ENCODE data around the gene EIF2S1. TPM values are rescaled to one million over a fixed set of nuclear protein-coding genes. Genes with fewer than 3 reads are reported as not detected.

Gene EIF2S1
- total and polyA plus RNA-seq, 4 donors = 22.5 to 109 (median 58.5) TPM

DNA sequence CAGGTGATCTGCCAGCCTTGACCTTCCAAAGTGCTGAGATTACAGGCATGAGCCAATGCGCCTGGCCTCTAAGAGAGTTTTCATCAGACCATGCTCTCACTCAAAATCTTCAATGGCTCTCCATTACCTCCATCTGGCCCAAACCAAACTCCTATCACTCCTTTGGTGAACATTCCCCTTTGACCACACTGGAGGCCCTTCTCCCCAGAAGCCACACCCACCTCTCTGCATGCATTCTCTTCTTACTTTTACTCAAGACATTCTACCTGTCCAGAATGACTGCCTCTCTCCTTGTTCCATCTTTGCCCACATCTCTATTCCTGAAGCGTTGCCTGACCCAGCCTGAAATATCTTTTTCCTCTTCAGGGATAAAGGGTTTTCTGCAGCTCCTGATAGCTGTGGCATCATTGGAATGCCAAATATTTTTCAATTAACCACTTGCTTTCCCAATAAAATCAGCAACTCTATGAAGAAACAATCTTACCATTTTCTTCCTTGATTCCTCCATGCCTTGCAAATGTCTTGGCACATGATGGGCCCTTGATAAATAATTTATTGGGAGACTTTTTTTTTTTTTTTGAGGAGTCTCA is 36.3 kb downstream of the EIF2S1 start:
- no peak for TF ChIP-seq CTCF (IDR thresholded peaks at IDR 0.05; ENCODE audit: control extremely low read depth, extremely low read depth)

DNA sequence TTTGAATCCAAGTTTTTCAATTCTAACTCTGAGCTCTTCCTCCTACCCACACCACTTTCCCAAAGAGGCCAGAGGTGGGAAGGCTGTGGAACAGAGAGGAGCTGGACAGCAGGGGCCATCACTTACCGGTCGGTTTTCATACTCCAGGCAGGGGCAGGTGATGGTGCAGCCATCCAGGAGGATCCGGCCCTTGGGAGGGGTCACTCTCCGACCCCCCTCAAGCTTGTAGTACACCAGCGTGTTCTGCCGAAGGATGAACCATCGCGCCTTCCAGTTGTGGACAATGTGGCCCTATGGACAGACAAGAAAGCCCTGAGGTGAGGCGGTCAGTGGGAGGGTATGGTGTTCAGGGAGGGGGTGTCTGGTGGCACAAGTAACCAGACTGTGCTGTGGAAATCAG is 37.4 kb downstream of the EIF2S1 start:
- Histone ChIP-seq H3K9me3 (ENCODE audit: control insufficient read depth in 4 of 4, insufficient read depth in 3 of 4, low read length in 3 of 4) (no peaks in the 10 kb centered on the region), H3K36me3 (ENCODE audit: control insufficient read depth in 4 of 4, insufficient read depth in 4 of 4, low read length in 4 of 4) (no peaks in the 10 kb centered on the region), H3K4me1 (ENCODE audit: control insufficient read depth in 5 of 5, insufficient read depth in 5 of 5, low read length in 5 of 5) (peaks cover 0 to 1% (median 0%) of the 10 kb centered on the region in 5 donors), H3K27ac (ENCODE audit: low read depth in 1 of 2, low read length in 1 of 2) (no peak overlapping the region), H3K9ac (ENCODE audit: insufficient read depth in 1 of 2, low read length in 2 of 2) (no peak overlapping the region), H3K4me3 (no peak overlapping the region), H3K27me3 (ENCODE audit: control insufficient read depth in 3 of 3, insufficient read depth in 3 of 3, low read length in 2 of 3) (no peaks in the 10 kb centered on the region)
- WGBS, 2 donors = 95 to 96% methylated on average over 9 of the region's 9 CpGs
- DNase-seq (no peak), ATAC-seq (ENCODE audit: insufficient read depth, low FRiP score) (no peak)
- no peak for TF ChIP-seq CTCF (IDR thresholded peaks at IDR 0.05; ENCODE audit: control extremely low read depth, extremely low read depth)

More for the DNA sequence above, 36.3 kb downstream of the EIF2S1 start:
- ATAC-seq (ENCODE audit: insufficient read depth, low FRiP score) (no peak), DNase-seq (no peak)
- Histone ChIP-seq H3K27ac (ENCODE audit: low read depth in 1 of 2, low read length in 1 of 2) (no peak overlapping the region), H3K4me1 (ENCODE audit: control insufficient read depth in 5 of 5, insufficient read depth in 5 of 5, low read length in 5 of 5) (peaks cover 0 to 10% (median 0%) of the 10 kb centered on the region in 5 donors), H3K9me3 (ENCODE audit: control insufficient read depth in 4 of 4, insufficient read depth in 3 of 4, low read length in 3 of 4) (no peaks in the 10 kb centered on the region), H3K27me3 (ENCODE audit: control insufficient read depth in 3 of 3, insufficient read depth in 3 of 3, low read length in 2 of 3) (no peaks in the 10 kb centered on the region), H3K4me3 (no peak overlapping the region), H3K36me3 (ENCODE audit: control insufficient read depth in 4 of 4, insufficient read depth in 4 of 4, low read length in 4 of 4) (no peaks in the 10 kb centered on the region), H3K9ac (ENCODE audit: insufficient read depth in 1 of 2, low read length in 2 of 2) (no peak overlapping the region)
- WGBS, 2 donors = 61 to 87% methylated on average over 2 of the region's 2 CpGs

- ATAC-seq (ENCODE audit: insufficient read depth, low FRiP score) = no peak
These were observed 40.3 kb downstream of the EIF2S1 start for GRCh38 chr14:67400434-67400833.

More at GRCh38 chr14:67400434-67400833, 40.3 kb downstream of the EIF2S1 start:
- Histone ChIP-seq H3K4me3 (no peak overlapping the region), H3K27ac (ENCODE audit: low read depth in 1 of 2, low read length in 1 of 2) (no peak overlapping the region), H3K36me3 (ENCODE audit: control insufficient read depth in 4 of 4, insufficient read depth in 4 of 4, low read length in 4 of 4) (no peaks in the 10 kb centered on the region), H3K4me1 (ENCODE audit: control insufficient read depth in 5 of 5, insufficient read depth in 5 of 5, low read length in 5 of 5) (no peaks in the 10 kb centered on the region), H3K27me3 (ENCODE audit: control insufficient read depth in 3 of 3, insufficient read depth in 3 of 3, low read length in 2 of 3) (no peaks in the 10 kb centered on the region), H3K9ac (ENCODE audit: insufficient read depth in 1 of 2, low read length in 2 of 2) (no peak overlapping the region), H3K9me3 (ENCODE audit: control insufficient read depth in 4 of 4, insufficient read depth in 3 of 4, low read length in 3 of 4) (no peaks in the 10 kb centered on the region)
- no peak for DNase-seq
- WGBS, 2 donors = 90 to 93% methylated on average over 4 of the region's 4 CpGs
- TF ChIP-seq CTCF (IDR thresholded peaks at IDR 0.05; ENCODE audit: control extremely low read depth, extremely low read depth) = no peak
